ENCODE results near the gene LTBP3. TPM values are rescaled to one million over a fixed set of nuclear protein-coding genes. Genes with fewer than 3 reads are reported as not detected.

The LTBP3 gene
- total RNA-seq, 1 donor from 2014 or later = 19.4 TPM

DNA sequence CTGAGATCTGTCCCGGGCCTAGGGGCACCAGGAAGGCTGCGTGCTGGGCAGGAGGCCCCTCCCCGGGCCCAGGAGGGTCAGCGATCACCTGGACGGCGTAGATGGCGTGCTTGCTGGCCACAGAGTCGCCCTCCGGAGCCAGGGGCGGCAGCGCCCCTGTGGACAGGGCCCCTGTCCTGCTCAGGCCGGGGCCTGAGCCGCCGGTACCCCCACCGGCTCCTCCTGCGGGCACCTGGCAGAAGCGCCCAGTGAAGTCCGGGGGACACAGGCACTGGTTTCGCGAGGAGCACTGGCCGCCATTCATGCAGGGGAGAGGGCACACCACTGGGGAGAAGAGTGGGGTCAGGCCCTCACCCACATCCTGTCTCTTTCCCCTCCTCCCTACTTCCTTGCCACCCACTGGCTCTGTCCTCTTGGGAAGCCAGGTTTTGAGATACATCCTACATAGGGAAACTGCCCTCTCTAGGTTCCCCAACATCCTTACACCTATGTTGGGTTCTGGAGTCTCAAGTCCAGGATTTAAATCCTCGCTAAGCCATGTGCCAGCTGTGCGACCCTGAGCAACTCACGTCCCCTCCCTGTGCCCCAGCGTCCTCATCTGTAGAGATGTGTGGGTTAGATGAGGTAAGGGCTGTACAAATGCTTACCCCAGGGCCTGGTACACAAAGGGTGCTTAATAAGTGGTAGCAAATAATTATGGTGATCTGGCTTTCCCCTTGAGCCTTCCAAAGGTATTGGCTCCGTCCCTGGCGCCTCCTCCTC lies 3.9 kb downstream of the LTBP3 start:
- no peak for DNase-seq (ENCODE audit: low read depth, low spot score)

GRCh38 chr11:65553301-65554001 lies 4.7 kb downstream of the LTBP3 start:
- no peak for DNase-seq (ENCODE audit: low read depth, low spot score)

DNA sequence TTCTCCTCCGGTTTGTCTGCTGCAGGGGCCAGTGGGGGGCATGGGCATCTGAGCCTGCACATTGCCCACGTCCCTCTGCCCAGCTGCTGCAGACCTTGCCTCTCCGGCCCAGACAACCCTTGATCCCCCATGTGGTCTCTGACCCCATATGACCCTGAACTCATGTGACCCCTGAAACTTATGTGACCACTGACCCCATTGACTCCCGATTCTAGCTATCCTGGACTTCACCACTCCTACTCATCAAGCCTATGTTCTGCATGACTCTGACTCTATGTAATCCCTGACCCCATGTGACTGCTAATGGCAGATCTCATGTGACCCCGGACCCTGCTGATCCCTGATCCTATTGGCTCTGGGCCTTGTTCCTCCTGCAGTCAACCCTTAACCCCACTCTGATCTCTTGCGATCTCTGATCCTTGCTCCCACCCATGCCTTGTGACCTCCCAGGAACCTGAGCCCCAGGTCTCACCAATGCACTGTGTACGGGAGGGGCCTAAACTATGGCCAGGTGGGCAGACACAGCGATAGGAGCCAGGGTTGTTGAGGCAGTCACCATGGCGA lies 5.7 kb downstream of the LTBP3 start:
- no peak for DNase-seq (ENCODE audit: low read depth, low spot score)

GRCh38 chr11:65551572-65552387 lies 6.4 kb downstream of the LTBP3 start:
- no peak for DNase-seq (ENCODE audit: low read depth, low spot score)

DNA sequence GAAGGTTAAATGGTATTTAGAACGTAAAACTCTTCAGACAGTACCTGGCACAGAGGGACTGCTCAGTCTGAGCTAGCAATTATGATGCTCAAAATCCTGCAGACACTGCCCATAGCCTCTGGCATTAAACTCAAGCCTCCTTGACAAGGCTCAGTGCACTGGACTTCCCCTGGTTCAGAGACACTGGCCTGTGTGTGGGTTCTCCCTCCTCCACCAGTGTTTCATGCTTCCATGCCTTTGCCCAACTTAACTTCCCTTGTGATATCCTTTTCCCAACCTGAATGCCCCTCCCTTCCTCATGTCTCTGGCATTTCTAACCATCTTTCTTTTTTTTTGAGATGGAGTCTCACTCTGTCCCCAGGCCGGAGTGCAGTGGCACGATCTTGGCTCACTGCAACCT lies 9.1 kb downstream of the LTBP3 start:
- no peak for DNase-seq (ENCODE audit: low read depth, low spot score)

GRCh38 chr11:65548395-65548794 lies 9.8 kb downstream of the LTBP3 start:
- no peak for DNase-seq (ENCODE audit: low read depth, low spot score)

DNA sequence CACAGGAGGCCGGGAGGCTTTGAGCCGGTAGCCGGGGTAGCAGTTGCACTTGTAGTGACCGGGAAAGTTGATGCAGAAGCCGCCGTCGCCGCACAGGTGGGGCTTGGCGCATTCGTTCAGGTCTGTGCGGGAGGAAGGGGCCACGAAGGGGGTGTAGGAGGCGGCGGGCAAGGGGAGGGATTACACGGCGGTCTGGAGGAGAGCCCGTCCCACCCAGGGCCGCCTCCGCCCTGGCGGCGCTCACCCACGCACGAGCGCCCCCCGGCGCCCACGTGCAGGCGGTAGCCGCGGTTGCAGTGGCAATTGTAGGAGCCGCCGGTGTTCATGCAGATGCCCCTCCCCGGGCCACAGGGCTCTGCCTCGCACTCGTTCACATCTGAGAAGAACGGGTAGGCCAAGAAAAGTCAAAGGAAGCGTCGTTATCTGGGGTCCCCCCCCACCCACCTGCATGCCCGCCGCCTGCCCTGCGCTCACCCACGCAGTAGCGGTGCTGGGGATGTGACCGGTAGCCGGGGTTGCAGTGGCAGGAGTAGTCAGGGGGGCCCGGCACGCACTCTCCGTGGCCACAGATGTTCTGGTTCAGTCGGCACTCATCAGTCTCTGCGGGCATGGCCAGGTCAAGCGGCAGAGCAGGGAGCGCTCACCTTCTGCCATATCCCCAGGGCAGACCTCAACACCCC lies 10.6 kb downstream of the LTBP3 start:
- no peak for DNase-seq (ENCODE audit: low read depth, low spot score)

DNA sequence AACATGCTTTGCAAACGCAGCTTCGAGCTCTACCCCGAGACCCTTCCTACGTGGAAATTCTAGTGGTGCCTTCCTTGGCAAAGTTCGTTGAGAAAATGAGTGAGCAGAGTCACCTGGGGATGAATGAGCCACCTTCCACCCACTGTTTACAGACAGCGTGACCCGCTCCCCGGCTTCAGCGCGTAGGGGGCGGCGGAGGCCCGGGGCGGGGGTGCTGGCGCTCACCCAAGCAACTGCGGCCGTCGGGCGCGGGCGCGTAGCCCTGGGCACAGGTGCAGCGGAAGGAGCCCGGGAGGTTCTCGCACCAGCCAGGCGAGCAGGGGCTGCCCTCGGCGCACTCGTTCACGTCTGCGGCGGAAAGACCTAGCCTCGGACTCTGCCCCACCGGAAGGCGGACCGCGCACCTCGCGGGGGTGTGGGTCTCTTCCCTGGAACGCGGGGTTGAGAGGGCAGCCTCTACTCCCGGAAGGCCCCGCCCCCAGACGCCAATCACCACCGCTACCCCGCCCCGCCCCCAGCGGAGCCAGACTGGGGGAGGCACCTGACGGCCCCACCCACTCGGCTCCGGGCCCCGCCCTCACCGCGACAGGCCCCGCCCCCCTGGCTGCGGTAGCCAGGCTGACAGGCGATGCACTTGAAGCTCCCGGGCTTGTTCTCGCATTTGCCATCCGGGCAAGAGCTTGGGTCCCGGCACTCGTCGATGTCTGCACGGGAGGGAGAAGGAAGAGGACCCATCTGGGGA lies 11.8 kb downstream of the LTBP3 start:
- no peak for DNase-seq (ENCODE audit: low read depth, low spot score)

DNA sequence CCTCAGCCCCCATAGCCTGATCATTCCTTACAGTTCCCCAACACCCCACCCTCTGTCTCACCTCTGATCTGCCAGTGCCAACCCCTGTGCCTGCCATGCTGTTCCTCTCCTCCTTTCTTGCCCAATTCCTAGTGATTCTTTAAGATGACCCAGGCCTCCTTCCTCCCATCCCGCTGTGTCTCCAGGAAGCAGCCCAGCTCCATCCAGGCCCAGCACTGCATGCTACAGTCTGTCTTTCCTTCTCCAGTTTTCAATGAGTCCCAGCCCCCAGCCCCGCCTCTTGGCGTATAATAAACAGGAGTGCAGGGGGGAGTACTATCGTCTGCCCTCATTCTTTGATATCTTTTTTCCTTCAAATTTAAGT lies 12.3 kb downstream of the LTBP3 start:
- no peak for DNase-seq (ENCODE audit: low read depth, low spot score)

DNA sequence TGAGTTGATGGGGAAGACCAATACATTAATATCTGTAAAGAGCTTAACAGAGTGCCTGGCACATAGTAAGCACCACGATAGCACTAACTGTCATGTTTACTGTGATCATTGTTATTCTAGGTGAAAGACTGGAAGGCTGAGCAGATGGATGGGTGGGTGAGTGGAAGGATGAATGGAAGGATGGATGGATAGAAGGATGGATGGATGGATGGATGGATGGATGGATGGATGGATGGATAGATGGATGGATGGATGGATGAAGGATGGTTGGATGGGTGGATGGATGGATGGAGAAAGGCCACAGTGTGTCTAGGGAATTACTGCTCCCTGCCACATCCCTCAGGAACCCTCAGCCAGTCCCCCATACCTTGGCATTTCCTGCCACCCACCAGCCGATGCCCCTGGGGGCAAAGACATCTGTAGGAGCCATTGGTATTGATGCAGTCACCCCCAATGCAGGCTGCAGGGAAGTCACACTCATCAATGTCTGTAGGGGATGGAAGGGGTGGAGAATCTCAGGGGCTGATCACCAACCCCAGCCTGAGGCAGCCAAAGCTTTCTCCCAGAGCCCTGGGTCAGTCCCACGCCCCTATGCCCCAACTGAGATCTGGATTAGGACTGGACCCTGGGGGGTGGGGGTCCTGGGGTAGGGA lies 15.3 kb downstream of the LTBP3 start:
- DNase-seq (ENCODE audit: low read depth, low spot score) = no peak

DNA sequence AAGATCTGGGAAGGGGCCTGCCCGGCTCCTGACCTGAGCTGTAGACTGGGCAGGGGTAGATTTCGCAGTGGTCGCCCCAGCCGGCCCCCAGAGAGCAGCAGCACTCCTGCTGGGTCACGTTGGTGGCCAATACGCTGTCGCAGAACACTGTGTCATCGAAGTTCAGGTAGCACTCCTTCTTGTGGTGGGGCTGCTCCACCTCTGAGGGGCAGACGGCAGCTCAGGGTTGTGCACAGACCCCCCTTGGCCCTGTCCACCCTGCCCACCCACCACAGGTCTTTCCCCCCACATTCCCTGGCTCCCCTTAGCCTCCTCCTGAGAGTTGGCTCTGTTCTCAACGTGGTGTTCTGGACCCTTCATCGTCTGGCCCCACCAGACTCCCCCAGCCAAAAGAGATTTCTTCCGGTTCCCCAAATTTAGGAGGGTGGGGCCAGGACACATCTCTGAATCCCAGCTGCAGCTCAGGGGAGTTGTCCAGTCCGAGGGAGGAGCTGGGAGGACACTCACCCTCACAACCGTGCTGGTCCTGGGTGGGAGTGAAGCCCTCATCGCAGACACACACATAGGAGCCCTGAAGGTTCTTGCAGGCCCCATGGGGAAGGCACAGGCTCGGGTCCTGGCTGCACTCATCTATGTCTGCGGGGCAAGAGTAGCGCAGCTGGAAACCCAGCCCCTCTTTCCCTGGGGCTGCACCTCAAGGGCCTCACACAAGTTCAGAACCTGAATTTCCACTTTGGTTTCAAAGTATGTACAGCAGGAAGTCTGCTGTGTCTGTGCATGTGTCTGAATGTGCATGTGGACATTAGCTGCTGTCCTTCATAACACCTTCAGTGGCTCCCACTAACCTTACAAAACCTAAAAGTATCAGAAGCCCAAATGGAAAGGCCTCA lies 16.8 kb downstream of the LTBP3 start:
- DNase-seq (ENCODE audit: low read depth, low spot score) = no peak

GRCh38 chr11:65540290-65541092 lies 17.7 kb downstream of the LTBP3 start:
- DNase-seq (ENCODE audit: low read depth, low spot score) = no peak

GRCh38 chr11:65539744-65540289 lies 18.3 kb downstream of the LTBP3 start:
- DNase-seq (ENCODE audit: low read depth, low spot score) = no peak

- no peak for DNase-seq (ENCODE audit: low read depth, low spot score)
Measured at GRCh38 chr11:65538915-65539743, 19.0 kb downstream of the LTBP3 start.

GRCh38 chr11:65538232-65538914 lies 19.8 kb downstream of the LTBP3 start:
- DNase-seq (ENCODE audit: low read depth, low spot score) = no peak

GRCh38 chr11:65537620-65538231 lies 20.4 kb downstream of the LTBP3 start:
- no peak for DNase-seq (ENCODE audit: low read depth, low spot score)
